Stomach (tissue), 4 donors: ENCODE data around the gene VEPH1.

ENCODE experiments used
- EP300 ChIP-seq: sonication (generic); formaldehyde crosslinking; IDR thresholded peaks from one replicate; pipeline ENCODE4 v1.6.1; 2017; ENCODE audit warnings: antibody characterized with exemption
- TF ChIP-seq, protein P1 (sequence below), 7 experiments: fragments of 450-650 bp in 4 of 7; fragments of 200-600 bp in 3 of 7; sonication (generic) in 3 of 7; IDR thresholded peaks; one replicate each; pipeline ENCODE4 v1.5.1; 2016 to 2019; ENCODE audit warnings: antibody characterized with exemption in 7 of 7, control low read depth in 2 of 7, mild to moderate bottlenecking in 1 of 7

DNA sequence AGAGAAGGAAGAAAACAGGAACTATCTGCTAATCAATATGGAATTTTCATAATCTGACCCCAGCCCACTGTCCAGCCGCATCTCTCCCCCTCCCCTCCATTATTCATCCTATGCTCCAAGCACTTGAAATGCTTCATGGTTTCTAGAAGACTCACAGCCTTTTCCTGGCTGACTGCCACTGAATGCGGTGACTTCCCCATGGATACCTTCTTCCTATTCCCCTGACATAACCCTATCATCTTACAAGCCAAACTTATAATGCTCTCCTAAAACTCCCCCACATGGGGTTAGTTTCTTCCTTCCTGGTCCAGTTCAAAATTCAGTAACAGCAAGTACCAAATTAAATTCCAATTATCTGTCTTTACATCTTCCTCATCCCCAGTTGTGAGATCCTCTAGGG, 97.8 kb downstream of the VEPH1 start:
- TF ChIP-seq, protein P1, sequence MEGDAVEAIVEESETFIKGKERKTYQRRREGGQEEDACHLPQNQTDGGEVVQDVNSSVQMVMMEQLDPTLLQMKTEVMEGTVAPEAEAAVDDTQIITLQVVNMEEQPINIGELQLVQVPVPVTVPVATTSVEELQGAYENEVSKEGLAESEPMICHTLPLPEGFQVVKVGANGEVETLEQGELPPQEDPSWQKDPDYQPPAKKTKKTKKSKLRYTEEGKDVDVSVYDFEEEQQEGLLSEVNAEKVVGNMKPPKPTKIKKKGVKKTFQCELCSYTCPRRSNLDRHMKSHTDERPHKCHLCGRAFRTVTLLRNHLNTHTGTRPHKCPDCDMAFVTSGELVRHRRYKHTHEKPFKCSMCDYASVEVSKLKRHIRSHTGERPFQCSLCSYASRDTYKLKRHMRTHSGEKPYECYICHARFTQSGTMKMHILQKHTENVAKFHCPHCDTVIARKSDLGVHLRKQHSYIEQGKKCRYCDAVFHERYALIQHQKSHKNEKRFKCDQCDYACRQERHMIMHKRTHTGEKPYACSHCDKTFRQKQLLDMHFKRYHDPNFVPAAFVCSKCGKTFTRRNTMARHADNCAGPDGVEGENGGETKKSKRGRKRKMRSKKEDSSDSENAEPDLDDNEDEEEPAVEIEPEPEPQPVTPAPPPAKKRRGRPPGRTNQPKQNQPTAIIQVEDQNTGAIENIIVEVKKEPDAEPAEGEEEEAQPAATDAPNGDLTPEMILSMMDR (IDR thresholded peaks at IDR 0.05): no peak
- no peak for TF ChIP-seq EP300
